Activated CD4-positive, CD25-positive, alpha-beta regulatory T cell treated with anti-CD3 and anti-CD28 coated beads, Interleukin-2, amount 50 U/mL, for 72 hours (primary cell): ENCODE results near the gene KCNK7.

ENCODE experiments used
- DNase-seq: peaks from one replicate; pipeline ENCODE4 v3.0.0; 2021

The KCNK7 gene

DNA sequence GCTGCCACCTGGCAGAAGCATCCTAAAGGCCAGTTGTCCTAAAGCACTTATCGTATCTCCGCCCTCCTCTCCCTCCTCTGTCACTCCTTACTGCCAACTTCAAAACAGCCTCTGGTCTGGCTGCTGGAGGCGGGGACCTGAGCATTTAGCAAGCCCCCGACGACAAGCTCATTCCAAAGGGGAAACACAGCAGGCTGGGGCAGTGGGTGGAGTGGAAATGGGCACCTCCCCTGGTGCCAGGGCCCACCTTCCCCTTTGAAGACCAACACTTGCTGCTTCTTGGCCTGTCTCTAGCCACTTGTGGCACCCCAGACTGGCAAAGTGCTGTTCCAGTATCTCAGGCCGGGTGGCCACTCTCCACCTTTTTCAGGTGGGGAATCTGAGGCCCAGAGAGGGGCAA lies 14.8 kb upstream of the KCNK7 start:
- no peak for DNase-seq

DNA sequence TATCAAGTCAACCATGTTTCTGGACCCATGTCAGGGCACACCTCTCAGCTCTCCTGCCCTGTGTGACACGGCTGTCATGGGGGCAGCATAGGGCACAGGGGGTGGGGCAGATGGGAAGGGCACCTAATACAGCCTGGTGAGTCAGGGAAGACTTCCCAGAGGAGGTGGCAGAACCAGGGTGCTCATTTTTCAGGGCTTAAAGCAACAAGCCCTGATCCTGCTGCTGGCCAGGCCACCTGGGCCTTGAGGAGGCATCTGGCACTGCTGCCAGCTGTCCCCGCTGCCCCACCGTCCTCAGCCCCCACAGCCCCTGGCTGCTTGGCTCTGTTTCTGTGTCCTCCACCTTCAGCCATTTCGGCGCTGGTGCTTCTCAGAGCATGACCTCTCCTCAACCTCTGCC lies 14.1 kb upstream of the KCNK7 start:
- no peak for DNase-seq

DNA sequence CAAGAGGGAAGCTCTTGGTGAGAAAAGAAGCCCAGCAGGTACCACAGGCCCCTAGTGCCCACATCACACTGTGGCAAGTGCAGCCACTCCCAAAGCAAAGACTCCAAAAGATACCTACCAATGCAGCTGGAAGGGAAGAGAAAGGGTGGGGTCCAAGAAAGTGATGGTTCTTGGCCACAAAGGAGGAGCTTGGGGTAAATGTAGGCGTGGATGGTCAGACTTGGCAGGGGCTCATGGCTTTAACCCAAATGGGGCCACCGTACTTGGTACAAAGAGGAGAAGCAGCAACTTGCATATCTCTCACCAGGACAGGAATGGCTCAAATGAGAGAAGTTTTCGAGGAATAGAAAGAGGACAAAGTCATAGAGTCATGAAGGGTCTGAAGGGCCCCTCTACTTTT lies 13.6 kb upstream of the KCNK7 start:
- DNase-seq: no peak

DNA sequence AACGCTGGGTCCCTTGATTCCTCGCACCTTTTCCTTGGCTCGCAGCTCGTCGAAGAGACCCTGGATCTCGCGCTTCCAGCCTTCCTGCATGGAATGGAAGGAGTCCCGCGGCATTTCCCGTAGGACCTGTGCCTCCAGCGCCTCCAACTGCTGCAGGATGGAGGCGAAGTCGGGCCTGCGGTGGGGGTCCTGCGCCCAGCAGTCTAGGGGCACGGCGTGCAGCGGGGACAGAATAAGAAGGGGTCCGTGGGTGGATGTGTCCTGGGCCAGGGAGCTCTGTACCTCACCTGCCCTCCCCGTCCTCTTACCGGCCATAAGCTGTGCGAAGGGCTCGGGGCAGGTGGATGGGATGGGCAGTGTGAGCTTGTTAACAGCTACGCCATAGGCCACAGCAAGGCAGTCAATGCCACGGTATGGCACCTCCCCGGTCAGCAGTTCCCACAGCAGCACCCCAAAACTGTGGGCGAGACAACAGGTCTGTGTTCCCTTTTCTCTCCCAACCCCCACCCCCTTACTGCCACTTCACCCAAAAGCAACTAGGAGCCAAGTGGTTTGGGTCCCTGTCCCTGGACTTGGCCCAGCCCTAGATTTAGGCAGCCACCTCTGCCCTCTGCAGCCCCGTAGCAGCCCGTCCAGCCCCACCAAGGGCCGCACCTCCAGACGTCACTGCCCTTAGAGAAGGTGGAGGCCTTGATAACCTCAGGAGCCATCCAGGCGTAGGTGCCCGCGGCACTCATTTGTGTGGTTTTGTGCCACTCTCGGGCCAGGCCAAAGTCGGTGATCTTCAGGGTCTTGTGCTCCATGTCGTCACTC lies 12.2 kb upstream of the KCNK7 start:
- no peak for DNase-seq

DNA sequence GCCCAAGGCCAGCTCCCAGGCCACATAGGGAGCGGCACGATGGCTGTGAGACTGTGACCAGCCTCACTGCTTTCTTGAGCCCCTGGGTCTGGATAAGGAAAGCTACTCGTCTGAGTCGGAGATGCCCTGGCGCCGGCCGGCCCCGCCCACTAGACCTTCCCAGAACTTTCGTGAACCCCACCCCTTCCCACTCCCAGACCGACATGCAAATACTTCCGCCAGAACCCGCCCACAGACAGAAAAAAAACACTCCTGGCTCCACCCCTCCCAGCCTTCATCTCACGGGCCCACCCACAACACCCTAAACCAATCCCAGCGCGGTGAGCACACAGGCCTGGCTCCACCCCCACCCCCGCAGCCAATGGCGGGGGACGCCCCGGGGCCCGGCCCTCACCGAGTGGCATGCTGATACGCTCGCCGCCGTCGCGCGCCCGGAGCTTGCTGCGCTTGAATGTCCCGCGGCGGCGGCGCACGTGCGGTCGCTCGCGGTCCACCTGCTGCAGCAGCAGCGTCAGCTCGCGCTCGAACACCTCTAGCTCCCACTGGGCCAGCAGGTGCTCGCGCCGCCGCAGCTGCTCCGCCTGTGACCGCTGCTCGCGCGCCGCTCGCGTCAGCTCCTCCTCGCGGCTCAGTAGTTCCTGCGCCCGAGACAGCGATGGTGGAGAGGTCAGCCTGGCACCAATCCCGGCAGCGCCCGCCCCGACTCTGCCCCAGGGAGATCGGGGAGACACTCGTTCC lies 11.4 kb upstream of the KCNK7 start:
- DNase-seq: no peak

DNA sequence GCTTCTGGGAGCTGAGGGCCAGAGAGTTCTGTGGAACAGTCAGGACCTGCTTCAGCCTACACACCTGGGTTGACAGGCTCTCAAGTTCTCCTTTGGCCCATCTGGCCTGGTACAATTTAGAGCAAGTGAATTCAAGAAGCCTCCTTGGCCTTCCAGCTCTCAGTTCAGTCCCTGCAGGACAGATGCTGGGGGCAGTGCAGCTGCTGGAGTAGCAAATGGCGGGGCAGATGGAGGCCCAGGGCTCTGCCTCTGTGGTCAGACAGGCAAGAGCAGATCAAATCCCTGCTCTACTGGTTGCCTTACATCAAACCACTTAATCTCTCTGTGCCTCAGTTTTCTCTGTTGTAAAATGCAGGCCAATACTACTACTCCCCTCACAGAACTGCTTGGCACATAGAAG lies 8.7 kb upstream of the KCNK7 start:
- DNase-seq: no peak

DNA sequence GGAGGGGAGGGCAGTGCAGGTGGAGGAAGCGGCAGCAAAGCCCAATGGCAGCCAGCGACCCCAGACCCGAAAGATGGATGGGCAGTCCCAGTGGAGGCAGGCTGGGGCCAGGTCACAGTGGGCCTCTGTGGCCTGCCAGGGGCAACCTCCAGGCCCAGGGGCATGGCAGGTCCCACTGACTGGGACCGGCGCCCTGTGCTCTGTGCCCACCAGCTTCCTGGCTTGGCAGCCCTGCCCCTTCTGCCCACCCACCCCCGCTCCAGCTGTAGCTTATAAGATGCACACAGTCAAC lies 4.3 kb upstream of the KCNK7 start:
- DNase-seq: no peak

DNA sequence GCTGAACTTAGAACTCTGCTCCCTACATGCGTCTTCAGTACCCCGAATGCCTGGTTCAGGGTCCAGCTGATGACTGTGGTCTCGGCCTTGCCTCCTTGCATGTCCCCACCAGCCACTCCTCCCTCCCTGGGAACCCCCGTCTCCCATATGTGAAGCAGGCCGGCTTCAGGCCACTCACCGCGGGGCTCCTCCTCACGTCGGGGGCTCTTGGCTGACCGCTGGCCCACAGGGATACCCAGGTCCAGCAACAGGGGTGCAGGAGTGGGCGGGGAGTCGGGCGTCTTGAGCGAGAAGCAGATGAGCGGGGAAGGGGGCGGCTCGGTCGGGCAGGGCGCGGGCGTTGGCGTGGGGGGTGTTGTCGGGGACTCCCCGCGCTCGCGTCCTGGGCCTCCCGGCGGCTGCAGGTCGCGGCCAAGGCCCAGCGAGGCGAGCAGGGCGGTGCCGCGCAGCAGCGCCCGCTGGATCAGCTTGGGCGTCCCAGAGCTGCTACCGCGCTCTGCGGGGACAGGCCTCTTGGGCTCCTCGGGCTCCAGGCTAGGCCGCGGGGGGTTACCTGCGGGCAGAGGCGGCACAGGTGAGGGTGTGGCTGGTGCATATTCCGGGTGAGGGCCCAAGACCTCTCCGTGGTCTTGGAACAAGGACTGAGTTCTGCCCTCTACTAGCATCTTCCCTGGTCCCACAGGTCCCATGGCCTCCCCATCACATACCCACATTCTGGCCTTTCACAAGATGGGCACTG lies 3.8 kb upstream of the KCNK7 start:
- no peak for DNase-seq

DNA sequence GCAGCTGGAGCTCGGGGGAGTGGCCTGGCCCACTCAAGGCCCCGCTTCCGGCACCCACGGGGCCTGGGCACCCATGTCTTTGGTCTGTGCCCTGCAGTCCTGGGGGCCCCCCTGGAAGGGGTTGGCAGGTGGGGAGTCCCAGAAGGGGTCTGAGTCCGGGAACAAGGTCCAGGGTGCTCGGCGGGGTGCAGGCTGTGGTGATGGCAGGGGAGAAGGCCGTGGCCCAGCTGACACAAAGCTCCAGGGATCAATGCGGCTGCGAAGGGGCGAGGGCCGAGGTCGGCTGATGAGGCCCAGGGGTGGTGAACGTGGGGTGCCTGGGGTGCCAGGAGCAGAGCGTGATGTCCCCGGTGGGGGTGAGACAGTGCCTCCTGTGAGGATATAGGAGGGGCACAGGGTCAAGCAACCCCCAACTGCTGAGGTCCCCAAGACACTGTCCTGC lies 2.7 kb upstream of the KCNK7 start:
- no peak for DNase-seq

DNA sequence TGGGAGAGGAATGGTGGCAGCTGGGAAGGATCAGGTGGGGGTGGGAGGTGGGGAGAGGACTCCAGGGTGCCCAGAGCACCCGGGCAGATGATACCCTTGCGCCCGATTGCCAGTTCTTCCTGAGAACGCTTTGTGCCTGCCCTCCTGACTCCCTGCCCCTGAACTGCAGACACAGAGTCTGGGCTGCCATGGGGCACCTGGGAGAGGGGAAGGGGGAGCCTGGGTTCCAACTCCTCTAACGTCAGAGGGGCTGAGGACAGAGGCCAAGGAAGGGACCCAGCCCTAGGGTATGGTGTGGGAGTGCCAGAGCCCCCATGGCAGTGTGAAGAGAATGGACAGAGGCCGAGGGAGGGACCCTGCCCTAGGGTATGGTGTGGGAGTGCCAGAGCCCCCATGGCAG lies 920 bp upstream of the KCNK7 start:
- no peak for DNase-seq

DNA sequence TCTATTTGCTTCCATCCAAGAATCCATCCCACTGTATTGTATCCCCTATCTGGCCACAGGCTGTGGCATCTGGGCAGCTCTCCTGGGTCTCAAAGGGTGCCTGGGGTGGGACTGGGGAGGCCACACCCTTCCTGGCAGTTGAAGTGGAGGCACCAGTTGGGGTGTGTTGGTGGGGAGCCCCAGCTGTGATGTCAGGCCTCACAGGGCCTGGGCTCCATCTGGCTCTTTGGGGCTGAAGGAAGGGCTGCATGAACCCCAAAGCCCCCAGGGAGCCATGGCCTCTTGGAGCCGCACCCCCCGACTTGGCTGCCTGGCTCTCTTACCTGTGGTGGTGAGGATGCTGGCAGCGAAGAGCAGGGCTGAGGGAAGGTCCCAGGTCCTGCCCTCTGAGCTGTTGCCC lies 469 bp downstream of the KCNK7 start:
- no peak for DNase-seq

DNA sequence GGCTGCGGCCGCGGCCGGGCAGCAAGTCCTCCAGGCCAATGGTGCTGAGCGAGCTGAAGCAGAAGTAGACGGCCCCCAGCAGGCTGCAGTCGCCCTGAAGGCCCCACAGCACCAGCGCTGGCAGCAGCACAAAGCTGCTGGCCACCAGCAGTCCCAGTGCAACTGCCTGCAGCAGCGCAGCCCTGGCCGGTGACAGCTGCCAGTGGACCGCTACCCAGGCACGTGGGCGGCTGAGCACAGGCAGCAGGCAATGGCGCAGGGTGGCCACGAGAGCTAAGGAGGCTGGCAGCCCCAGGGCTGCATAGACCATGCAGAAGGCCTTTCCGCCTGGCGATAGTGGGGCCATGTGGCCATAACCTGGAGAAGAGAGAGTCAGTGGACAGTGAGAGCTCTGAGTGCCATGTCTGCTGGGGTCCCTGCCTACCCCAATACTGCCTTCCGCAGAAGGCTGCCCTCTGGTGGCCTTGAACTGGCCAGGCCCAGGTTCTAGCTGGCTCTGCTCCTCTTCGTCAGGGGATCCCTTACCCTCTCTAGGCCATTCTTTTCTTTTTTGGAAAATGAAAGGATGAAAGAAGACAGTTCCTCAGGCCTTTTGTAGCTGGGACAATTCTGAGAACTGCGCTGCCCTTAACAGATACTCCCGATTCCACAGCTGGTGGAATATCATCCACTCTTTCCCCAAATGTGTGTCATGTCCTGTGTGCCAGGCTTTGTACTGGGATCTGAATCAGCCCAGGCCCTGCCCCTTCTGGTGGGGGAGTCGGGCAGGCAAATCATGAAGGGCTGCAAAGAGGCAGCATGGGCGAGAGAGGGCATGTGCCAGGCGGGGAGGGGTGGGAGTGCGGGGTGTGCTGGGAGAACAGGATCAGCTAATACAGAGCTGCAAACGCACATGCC lies 1.8 kb downstream of the KCNK7 start:
- DNase-seq: no peak

DNA sequence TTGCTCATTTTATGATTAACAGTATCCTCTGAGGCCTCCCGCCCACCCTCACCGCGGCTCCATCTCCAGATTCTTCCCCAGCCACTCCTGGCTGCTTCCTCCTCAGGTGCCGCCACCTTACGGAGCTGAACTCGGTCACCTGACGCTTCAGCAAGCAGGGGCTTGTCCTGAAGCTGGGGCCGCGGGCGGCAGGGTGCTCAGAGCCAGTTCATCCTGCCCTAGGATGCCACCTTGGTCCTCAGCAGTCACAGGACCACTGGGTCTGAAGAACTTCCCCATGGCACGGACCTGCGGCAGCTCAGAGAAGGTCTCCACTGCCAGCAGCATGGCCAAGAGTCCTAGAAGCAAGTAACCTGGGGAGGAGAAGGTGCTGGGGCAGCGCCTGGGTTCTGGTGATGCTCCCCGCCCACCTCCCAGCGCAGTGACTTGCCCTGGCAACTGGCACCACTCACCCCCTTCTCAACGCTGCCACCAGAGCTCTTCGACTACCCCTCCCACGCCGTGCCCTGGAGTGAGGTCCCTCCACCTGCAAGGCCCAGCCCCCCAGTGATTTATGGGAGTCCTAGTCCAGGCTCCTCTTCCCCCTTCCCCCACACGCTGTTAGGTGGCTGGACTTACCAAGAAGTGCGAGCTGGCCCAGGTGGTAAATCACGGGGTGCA lies 2.6 kb downstream of the KCNK7 start:
- no peak for DNase-seq

DNA sequence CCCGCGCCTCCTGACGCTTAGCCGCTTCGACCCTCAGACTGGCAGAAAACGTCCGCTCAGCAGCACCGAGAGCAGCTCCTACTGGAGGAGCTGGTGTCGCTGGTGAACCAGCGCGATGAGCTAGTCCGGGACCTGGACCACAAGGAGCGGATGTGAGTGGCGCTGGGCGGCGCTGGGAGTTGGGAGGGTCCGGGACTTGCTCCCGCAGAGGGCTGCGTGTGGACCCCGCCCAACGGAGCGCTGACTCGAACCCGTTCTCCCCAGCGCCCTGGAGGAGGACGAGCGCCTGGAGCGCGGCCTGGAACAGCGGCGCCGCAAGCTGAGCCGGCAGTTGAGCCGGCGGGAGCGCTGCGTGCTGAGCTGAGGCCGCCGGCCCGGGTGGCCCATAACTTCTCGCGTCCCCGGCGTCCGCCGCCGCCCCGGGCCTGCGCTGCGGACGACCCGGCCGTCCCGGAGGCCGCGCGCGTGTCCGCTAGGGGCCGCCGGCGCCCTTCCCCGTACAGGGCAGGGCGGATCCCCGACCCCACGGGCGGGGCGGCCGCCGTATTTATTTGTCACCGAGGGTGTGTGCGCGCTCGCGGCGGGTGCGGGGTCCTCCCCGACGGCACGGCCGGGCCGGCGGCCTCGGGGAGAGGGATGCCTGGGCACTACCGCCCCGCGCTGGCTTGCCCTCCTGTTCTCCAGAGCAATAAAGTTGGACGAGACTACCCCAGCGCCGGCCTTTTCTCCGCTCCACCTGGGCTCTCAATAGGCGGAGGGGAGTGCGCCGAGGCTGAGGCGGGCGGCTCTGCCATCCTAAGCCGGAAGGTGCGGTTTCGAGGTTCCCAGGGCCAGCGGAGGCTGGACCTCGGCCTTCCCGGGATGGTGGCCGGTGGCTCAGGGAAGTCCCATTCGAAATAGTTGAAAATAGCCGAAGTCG lies 3.4 kb downstream of the KCNK7 start:
- DNase-seq: no peak

DNA sequence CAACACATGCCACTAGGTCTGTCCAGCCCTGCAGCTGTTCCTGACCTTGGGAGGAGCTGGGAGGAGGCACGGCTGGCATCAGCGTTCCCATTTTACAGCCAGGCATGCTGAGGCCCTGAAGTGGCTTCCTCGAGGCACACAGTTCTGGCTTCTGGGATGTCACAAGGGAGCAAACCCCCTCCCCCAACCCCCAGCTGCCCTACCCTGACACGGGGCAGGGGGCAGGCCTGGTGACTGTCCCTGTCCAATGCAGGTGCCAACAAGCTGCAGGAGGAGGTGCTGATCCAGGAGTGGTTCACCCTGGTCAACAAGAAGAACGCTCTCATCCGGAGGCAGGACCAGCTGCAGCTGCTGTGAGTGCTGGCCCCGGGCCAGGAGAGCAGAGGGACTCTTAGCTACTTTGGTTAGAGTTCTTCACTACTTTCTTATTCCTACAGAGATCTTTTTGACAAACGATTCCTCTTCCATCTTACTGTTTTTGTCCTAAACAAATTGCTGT lies 5.3 kb downstream of the KCNK7 start:
- DNase-seq: no peak

DNA sequence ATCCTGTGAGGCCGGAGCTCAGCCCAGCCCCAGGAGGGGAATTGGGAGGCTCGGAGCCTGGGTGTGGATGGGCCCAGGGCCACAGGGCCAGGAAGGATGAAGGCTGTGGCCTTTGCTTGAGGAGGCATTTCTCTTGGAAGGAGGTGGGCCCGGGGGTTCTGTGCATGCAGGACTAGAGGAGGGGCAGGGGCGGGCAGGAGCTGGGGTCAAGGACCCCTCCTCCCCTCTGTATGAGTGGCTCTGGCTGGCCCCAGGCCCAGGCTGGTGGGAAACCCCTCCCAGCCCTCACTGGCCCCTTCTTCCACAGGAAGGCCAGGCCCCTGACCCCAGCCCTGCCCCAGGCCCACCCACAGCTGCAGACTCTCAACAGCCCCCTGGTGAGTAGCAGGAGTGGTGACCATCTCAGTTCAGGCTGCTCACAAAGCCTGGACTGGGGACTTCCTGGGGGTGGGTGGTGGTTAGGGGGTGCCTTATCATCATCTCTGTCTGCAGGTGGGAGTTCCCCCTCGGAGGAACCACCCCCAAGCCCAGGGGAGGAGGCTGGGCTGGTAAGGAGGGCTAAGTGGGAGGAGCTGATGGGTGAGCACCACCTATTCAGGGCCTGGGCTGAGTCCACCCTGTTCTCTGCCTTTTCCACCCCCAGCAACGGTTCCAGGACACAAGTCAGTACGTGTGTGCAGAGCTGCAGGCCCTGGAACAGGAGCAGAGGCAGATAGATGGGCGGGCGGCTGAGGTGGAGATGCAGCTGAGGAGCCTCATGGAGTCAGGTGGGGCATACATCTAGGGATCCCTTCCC lies 6.0 kb downstream of the KCNK7 start:
- DNase-seq: no peak

DNA sequence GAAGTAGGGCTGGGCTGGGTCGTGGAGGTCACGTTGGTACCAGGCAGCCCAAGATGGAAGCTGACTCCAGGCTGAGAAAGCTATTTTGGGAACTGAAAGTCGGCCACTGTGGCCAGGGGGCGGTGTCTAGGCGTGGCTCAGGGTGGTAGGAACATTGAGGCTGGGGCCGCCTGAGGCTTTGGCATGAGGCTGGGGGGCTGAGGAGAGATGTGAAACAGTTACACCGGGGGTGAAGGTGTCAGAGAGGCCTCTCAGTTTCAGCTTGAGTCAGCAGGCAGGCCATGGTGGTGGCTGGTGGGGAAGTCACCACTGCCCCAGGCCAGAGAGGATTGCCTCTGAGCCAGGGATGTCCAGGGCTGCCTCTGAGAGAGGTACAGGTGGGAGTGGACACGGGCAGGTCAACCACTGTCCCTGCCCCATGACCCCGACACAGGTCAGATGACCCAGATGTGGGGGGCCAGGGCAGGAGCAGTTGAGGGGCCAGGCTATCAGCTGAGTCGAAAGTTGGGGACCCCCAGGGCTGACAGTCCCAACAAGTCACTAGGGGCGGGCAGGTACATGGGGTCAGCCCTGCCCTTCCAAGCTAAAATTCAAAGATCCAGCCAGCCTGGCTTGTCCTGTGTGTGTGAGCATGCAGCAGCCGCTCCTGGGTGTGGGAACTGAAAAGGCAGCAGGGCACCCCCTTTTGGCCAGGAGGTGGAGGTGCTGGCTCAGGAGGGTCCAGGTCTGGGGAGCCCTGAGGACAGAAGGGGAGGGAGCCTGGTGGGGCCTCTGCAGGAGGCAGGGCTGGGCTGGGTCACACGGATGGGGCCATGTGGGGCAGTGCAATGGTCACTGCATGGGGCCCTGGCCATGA lies 7.2 kb downstream of the KCNK7 start:
- peak; percentile 68 for DNase-seq

DNA sequence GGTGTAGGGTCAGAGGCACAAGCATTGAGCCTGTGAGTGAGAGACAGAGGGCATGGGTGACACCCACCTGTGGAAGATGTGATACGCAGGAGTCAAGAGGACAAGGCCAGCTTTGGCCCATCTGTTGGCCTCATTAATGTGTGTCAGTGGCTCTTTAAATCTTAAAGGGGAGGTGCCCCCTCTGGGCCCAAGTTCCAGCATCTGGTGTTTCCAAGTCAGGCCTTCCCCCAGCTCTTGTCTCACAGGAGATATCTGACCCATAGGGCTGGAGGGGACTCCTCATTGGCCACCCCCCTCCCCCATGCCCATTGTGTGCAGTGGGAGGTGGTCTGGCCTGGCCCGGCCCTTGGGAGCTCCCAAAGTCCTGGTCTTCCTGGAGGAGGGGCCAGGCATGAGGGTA lies 8.9 kb downstream of the KCNK7 start:
- DNase-seq: no peak

DNA sequence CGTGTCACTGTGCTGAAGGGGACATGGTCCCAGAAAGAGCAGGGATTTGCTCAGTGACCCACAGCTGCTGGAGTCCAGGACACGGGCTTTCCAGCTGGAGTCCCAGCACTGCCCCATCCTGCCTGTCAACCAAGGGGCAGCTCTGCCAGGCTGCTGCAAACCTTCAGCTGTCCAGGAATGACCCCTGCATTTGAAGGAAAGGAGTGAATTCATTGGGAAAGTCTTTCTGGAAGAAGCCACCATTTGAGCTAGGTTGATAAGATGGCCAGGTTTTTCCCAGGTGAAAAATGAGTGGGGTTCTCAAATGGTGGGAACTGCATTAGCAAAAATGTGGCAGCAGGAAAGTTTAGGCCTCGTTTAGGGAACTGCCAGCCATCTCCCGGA lies 9.4 kb downstream of the KCNK7 start:
- no peak for DNase-seq
